K562 (cell line): ENCODE measurements around the gene MECR. TPM values are rescaled to one million over a fixed set of nuclear protein-coding genes. Genes with fewer than 3 reads are reported as not detected.

ENCODE experiments used
- ATAC-seq: fragments of 200-7000 bp; cut with Tn5 transposase; 3 replicates; pipeline ENCODE4 v1.9.1; 2020; ENCODE audit warnings: moderate library complexity
- BruUV-seq: library from RNA; stranded (reverse); fragments of 400-500 nt; replicated peaks from 2 replicates; lab custom pipeline; 2021; lab: Mats Ljungman, UMichigan
- CTCF ChIA-PET: fragments of 300-600 bp; formaldehyde crosslinking; extraction: SDS; loops from one replicate; lab custom pipeline; 2021; ENCODE audit warnings: low intra/inter-chr PET ratio; lab: Yijun Ruan, JAX
- POLR2A ChIA-PET: fragments of 300-600, 350-650 bp; sonication (Branson Sonifier 250); formaldehyde crosslinking; extraction: SDS; loops from one replicate; lab custom pipeline; 2021; ENCODE audit warnings: antibody characterized with exemption, inconsistent platforms; lab: Yijun Ruan, JAX
- DNase-seq, 4 experiments: peaks; one replicate each; pipeline versions ENCODE4 v3.0.0 to v3.0.0-alpha.2; 2011 to 2018; ENCODE audit warnings: low spot score in 3 of 4, mixed read lengths in 3 of 4; ENCODE audit errors: extremely low read depth in 1 of 4
- FAIRE-seq: peaks from 2 replicates; lab custom pipeline; 2011; peaks lifted over from hg19 to GRCh38; lab: Jason Lieb, UNC
- H2AFZ ChIP-seq: 2 replicates; pipeline ENCODE4 v1.6.0; 2011; ENCODE audit warnings: low read depth, low read length, control low read depth, inconsistent platforms
- H3K27ac ChIP-seq: fragments of 200-600 bp; 3 replicates; pipeline ENCODE4 v1.8.0; 2011; ENCODE audit warnings: low read depth, mild to moderate bottlenecking, control low read depth, inconsistent platforms, low read length, moderate library complexity, mixed read lengths; ENCODE audit errors: extremely low read depth
- H3K27me3 ChIP-seq, 2 experiments: fragments of 300-600 bp in 1 of 2; 2 replicates in 1 of 2; 3 replicates in 1 of 2; pipeline versions ENCODE4 v1.6.0 to v1.8.0; 2011; ENCODE audit warnings: inconsistent platforms in 2 of 2, low read length in 2 of 2, mild to moderate bottlenecking in 1 of 2, mixed read lengths in 1 of 2, moderate library complexity in 1 of 2; ENCODE audit not compliant: control insufficient read depth in 2 of 2, insufficient read depth in 2 of 2
- H3K36me3 ChIP-seq: fragments of 300-600 bp; 3 replicates; pipeline ENCODE4 v1.8.0; 2011; ENCODE audit warnings: mild to moderate bottlenecking, low read length, inconsistent platforms; ENCODE audit not compliant: control insufficient read depth, insufficient read depth
- H3K4me1 ChIP-seq, 2 experiments: fragments of 200-600 bp in 1 of 2; replicated peaks in 1 of 2; 2 replicates in 1 of 2; 3 replicates in 1 of 2; pipeline versions ENCODE4 v1.5.1 to v1.8.0; 2011; ENCODE audit warnings: inconsistent platforms in 2 of 2, low read length in 2 of 2, mild to moderate bottlenecking in 1 of 2, mixed read lengths in 1 of 2, moderate library complexity in 1 of 2; ENCODE audit not compliant: control insufficient read depth in 2 of 2, insufficient read depth in 2 of 2
- H3K4me2 ChIP-seq: 2 replicates; pipeline ENCODE4 v1.6.1; 2011; ENCODE audit warnings: low read length, control low read depth, inconsistent platforms, mixed read lengths; ENCODE audit not compliant: insufficient read depth
- H3K4me3 ChIP-seq: fragments of 200-600 bp; sonication (generic), shearing (Covaris generic); 2 replicates; pipeline ENCODE4 v1.5.1; 2016; ENCODE audit warnings: control low read depth, inconsistent platforms
- H3K79me2 ChIP-seq: fragments of 200-600 bp; 3 replicates; pipeline ENCODE4 v1.8.0; 2011; ENCODE audit warnings: low read length, inconsistent platforms; ENCODE audit not compliant: control insufficient read depth, insufficient read depth
- H3K9ac ChIP-seq, 2 experiments: 2 replicates each; pipeline versions ENCODE4 v1.6.0 to v1.6.1; 2011; ENCODE audit warnings: low read depth in 2 of 2, low read length in 2 of 2, control low read depth in 1 of 2, inconsistent platforms in 1 of 2, mild to moderate bottlenecking in 1 of 2, mixed read lengths in 1 of 2; ENCODE audit not compliant: insufficient read depth in 1 of 2
- H3K9me1 ChIP-seq: one replicate; pipeline ENCODE4 v1.6.0; 2011; ENCODE audit warnings: inconsistent platforms, mild to moderate bottlenecking, low read length, moderate library complexity; ENCODE audit not compliant: control insufficient read depth, insufficient read depth
- H3K9me3 ChIP-seq: replicated peaks from 2 replicates; pipeline ENCODE4 v1.5.1; 2011; ENCODE audit warnings: low read depth, low read length, inconsistent platforms; ENCODE audit not compliant: control insufficient read depth, insufficient read depth
- H4K20me1 ChIP-seq: replicated peaks from 2 replicates; pipeline ENCODE4 v1.6.1; 2011; ENCODE audit warnings: low read length, inconsistent platforms, mixed read lengths; ENCODE audit not compliant: control insufficient read depth, insufficient read depth
- BHLHE40 ChIP-seq: IDR thresholded peaks from 2 replicates; pipeline ENCODE4 v1.6.1; 2011; ENCODE audit warnings: low read length, improper control_type of control experiment
- E2F3 ChIP-seq: fragments of 250-450 bp; sonication (Bioruptor Pico); IDR thresholded peaks from 2 replicates; pipeline ENCODE4 v1.4.0; 2020; ENCODE audit warnings: mild to moderate bottlenecking
- ELF4 ChIP-seq: fragments of 450-650 bp; formaldehyde crosslinking; IDR thresholded peaks from 2 replicates; pipeline ENCODE4 v1.4.0; 2022; ENCODE audit warnings: missing genetic modification characterization
- HDAC2 ChIP-seq: fragments of 450-650 bp; IDR thresholded peaks from 2 replicates; pipeline ENCODE4 v1.6.1; 2016; ENCODE audit warnings: mild to moderate bottlenecking
- NCOA2 ChIP-seq, 2 experiments: fragments of 450-650 bp; IDR thresholded peaks; 2 replicates each; pipeline ENCODE4 v1.6.1; 2018; ENCODE audit warnings: mild to moderate bottlenecking in 2 of 2, moderate library complexity in 1 of 2; ENCODE audit not compliant: partially characterized antibody in 2 of 2
- NFE2 ChIP-seq: IDR thresholded peaks from 2 replicates; pipeline ENCODE4 v1.6.1; 2014; ENCODE audit warnings: antibody characterized with exemption, low read depth
- NUFIP1 ChIP-seq: fragments of 450-650 bp; IDR thresholded peaks from 2 replicates; pipeline ENCODE4 v1.6.1; 2018; ENCODE audit not compliant: partially characterized antibody
- SPI1 ChIP-seq: IDR thresholded peaks from 2 replicates; pipeline ENCODE4 v1.6.1; 2011; ENCODE audit warnings: low read depth, low read length, control low read depth, borderline replicate concordance
- SRSF7 ChIP-seq: fragments of 200-400 bp; formaldehyde crosslinking; optimal IDR thresholded peaks from 2 replicates; pipeline ENCODE3; 2017; ENCODE audit warnings: mild to moderate bottlenecking, low read depth, low read length
- TRIM28 ChIP-seq: fragments of 450-650 bp; IDR thresholded peaks from 2 replicates; pipeline ENCODE4 v1.6.1; 2017
- ZBTB8A ChIP-seq: fragments of 450-650 bp; IDR thresholded peaks from 2 replicates; pipeline ENCODE4 v1.6.1; 2018; ENCODE audit warnings: mild to moderate bottlenecking, moderate library complexity; ENCODE audit not compliant: partially characterized antibody
- ZNF197 ChIP-seq: fragments of 200-800 bp; sonication (Bioruptor generic); IDR thresholded peaks from 2 replicates; pipeline ENCODE4 v1.6.1; 2016; ENCODE audit warnings: low read depth, missing genetic modification characterization, missing compliant biosample characterization
- ZNF253 ChIP-seq: fragments of 250-450 bp; sonication (Bioruptor Pico); conservative IDR thresholded peaks from 2 replicates; pipeline ENCODE4 v1.6.1; 2021; ENCODE audit warnings: mild to moderate bottlenecking
- ZNF408 ChIP-seq: fragments of 250-450 bp; sonication (Bioruptor Pico); IDR thresholded peaks from 2 replicates; pipeline ENCODE4 v1.4.0; 2020; ENCODE audit warnings: low read depth, mild to moderate bottlenecking, moderate library complexity
- ZNF41 ChIP-seq: fragments of 250-450 bp; sonication (Bioruptor Pico); conservative IDR thresholded peaks from 2 replicates; pipeline ENCODE4 v1.4.0; 2020; ENCODE audit warnings: mild to moderate bottlenecking
- ZNF445 ChIP-seq: fragments of 250-450 bp; sonication (Bioruptor Pico); IDR thresholded peaks from 2 replicates; pipeline ENCODE4 v1.4.0; 2020; ENCODE audit warnings: low read depth, mild to moderate bottlenecking, moderate library complexity
- ZNF785 ChIP-seq: fragments of 250-450 bp; sonication (Bioruptor Pico); IDR thresholded peaks from 2 replicates; pipeline ENCODE4 v1.4.0; 2020; ENCODE audit warnings: mild to moderate bottlenecking
- WGBS: fragments of 100-300 bp; shearing (Covaris generic); methylation state at CpG from one replicate; pipeline ENCODE4 v1.1.6; 2016; ENCODE audit warnings: low coverage, mixed read lengths; ENCODE audit not compliant: insufficient coverage; ENCODE audit errors: missing lambda C conversion rate; 5-methylcytosine and 5-hydroxymethylcytosine counted together
- in situ Hi-C: fragments of 300-500 bp; cut with MboI; formaldehyde crosslinking; loops from 4 replicates; pipeline ENCODE4 v1.15.0; 2018; ENCODE audit warnings: inconsistent platforms, mixed read lengths
- intact Hi-C: fragments of 100-400 bp; cut with micrococcal nuclease; formaldehyde crosslinking; loops from 2 replicates; pipeline ENCODE4 v1.14.2; 2022
- polyA plus RNA-seq, 8 experiments: library from polyadenylated mRNA; depleted of rRNA in 4 of 8; stranded (reverse) in 5 of 8; unstranded in 3 of 8; fragments of >200 nt; fragmentation: Nextera tagmentation in 2 of 8; fragmentation: Illumina TruSeq in 1 of 8; extraction: Ambion mirVana in 2 of 8; extraction: Trizol in 1 of 8; gene quantifications; 2 replicates each; pipeline versions ENCODE4 v1.2.1 to v1.2.3, GENCODE V29; 2011 to 2014; ENCODE audit warnings: inconsistent platforms in 1 of 8, missing spikeins in 1 of 8
- total RNA-seq, 7 experiments: library from RNA; depleted of rRNA in 6 of 7; stranded (reverse); fragments of >200 nt in 6 of 7; fragmentation: Illumina TruSeq in 2 of 7; extraction: Trizol in 2 of 7; gene quantifications; 2 replicates each; pipeline versions ENCODE4 v1.2.1 to v1.2.3, GENCODE V29; 2011 to 2021; ENCODE audit warnings: low replicate concordance in 1 of 7
- TF ChIP-seq, protein P1 (sequence below), 2 experiments: fragments of 250-450 bp in 1 of 2; fragments of 450-650 bp in 1 of 2; sonication (Bioruptor Pico) in 1 of 2; IDR thresholded peaks; 2 replicates each; pipeline versions ENCODE4 v1.6.1 to v1.8.0; 2016 to 2021; ENCODE audit warnings: mild to moderate bottlenecking in 2 of 2, moderate library complexity in 2 of 2, missing compliant biosample characterization in 1 of 2, missing genetic modification characterization in 1 of 2
- TF ChIP-seq, protein P2 (sequence below): IDR thresholded peaks from 2 replicates; pipeline ENCODE4 v1.6.1; 2016; ENCODE audit warnings: missing genetic modification characterization, missing compliant biosample characterization
- TF ChIP-seq, protein P3 (sequence below): fragments of 250-450 bp; sonication (Bioruptor Pico); IDR thresholded peaks from 2 replicates; pipeline ENCODE4 v1.9.0; 2021; ENCODE audit warnings: mild to moderate bottlenecking

MECR gene
- total and polyA plus RNA-seq, 9 of the 15 experiments (the other 6 are each of a cell fraction or from before 2014, with no cell fraction given) = 10.4 to 58.6 (median 42.9) TPM

DNA sequence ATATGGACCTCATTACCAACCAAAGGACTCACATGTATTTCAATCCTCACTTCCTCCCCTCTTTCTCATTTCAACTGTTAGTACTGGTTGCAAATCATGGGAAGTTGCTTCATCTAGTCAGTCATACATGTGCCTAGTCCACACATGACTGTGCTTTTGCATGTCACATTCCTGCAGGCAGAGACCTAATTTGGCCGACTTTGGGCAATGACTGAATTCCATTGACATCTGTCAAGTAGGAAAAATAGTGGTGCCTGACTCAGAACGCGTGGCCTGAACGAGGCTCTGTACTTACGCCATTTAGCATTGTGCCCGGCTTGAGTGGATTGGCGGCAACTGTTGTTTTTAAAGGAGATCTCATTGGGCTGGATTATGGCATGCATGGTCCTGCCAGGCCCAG, 23.6 kb upstream of the MECR start:
- 19% methylated on average over 7 of the region's 7 CpGs for WGBS
- Histone ChIP-seq H3K4me1 (peaks cover 14 to 19% of the 10 kb centered on the region in 2 experiments), H3K27me3 (peaks cover 4 to 10% of the 10 kb centered on the region in 2 experiments; a peak in 3 of 5 replicates), H3K79me2 (no peaks in the 10 kb centered on the region), H3K36me3 (no peaks in the 10 kb centered on the region), H3K4me2 (no peak overlapping the region), H2AFZ (no peak overlapping the region), H3K9me3 (no peaks in the 10 kb centered on the region), H4K20me1 (peaks cover 11% of the 10 kb centered on the region; the same call in 1 of the 2 replicates), H3K27ac (no peak overlapping the region), H3K4me3 (no peak overlapping the region), H3K9me1 (no peaks in the 10 kb centered on the region), H3K9ac (no peak overlapping the region)
- no peak for FAIRE-seq
- ChIA-PET CTCF (no interaction called here), POLR2A (interaction anchor here (0.7 kb wide), 1 partner anchor 91 kb away, joined by 3 read pairs; no protein-coding TSS in a partner anchor)
- no TSS peak for BruUV-seq
- in situ Hi-C loops (no loop called here), intact Hi-C loops (no loop called here)
- no peak for DNase-seq
- TF ChIP-seq, protein P1, sequence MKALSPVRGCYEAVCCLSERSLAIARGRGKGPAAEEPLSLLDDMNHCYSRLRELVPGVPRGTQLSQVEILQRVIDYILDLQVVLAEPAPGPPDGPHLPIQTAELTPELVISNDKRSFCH (CRISPR knock-in tag; IDR thresholded peaks at IDR 0.05) = no peak
- TF ChIP-seq, protein P1 (tag; IDR thresholded peaks at IDR 0.05) = no peak
- TF ChIP-seq BHLHE40 = no peak
- TF ChIP-seq, protein P2, sequence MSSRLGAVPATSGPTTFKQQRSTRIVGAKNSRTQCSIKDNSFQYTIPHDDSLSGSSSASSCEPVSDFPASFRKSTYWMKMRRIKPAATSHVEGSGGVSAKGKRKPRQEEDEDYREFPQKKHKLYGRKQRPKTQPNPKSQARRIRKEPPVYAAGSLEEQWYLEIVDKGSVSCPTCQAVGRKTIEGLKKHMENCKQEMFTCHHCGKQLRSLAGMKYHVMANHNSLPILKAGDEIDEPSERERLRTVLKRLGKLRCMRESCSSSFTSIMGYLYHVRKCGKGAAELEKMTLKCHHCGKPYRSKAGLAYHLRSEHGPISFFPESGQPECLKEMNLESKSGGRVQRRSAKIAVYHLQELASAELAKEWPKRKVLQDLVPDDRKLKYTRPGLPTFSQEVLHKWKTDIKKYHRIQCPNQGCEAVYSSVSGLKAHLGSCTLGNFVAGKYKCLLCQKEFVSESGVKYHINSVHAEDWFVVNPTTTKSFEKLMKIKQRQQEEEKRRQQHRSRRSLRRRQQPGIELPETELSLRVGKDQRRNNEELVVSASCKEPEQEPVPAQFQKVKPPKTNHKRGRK = no peak
- no peak for TF ChIP-seq ZNF253 (CRISPR knock-in tag)
- no peak for TF ChIP-seq SRSF7
- TF ChIP-seq ZNF785 (CRISPR knock-in tag) = no peak
- no peak for TF ChIP-seq TRIM28
- TF ChIP-seq ZNF445 (CRISPR knock-in tag) = no peak
- TF ChIP-seq HDAC2 = no peak
- TF ChIP-seq, protein P3, sequence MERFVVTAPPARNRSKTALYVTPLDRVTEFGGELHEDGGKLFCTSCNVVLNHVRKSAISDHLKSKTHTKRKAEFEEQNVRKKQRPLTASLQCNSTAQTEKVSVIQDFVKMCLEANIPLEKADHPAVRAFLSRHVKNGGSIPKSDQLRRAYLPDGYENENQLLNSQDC (CRISPR knock-in tag) = no peak
- TF ChIP-seq SPI1 = no peak
- no peak for TF ChIP-seq ZNF197 (CRISPR knock-in tag)
- no peak for TF ChIP-seq ZBTB8A
- TF ChIP-seq ELF4 (CRISPR knock-in tag) = no peak
- no peak for TF ChIP-seq ZNF408 (CRISPR knock-in tag)
- TF ChIP-seq NFE2 = no peak
- TF ChIP-seq ZNF41 (CRISPR knock-in tag) = no peak
- no peak for TF ChIP-seq NUFIP1
- no peak for TF ChIP-seq NCOA2 (IDR thresholded peaks at IDR 0.05; ENCODE audit: partially characterized antibody in 2 of 2)
- no peak for TF ChIP-seq E2F3 (CRISPR knock-in tag)
- ATAC-seq = no peak
